Activated CD4-positive, CD25-positive, alpha-beta regulatory T cell (primary cell): ENCODE results near the gene PPFIA4.

ENCODE experiments used
- DNase-seq, 4 experiments: peaks; one replicate each; lab custom pipeline; 2025; lab: John Stamatoyannopoulos, UW

The PPFIA4 gene

DNA sequence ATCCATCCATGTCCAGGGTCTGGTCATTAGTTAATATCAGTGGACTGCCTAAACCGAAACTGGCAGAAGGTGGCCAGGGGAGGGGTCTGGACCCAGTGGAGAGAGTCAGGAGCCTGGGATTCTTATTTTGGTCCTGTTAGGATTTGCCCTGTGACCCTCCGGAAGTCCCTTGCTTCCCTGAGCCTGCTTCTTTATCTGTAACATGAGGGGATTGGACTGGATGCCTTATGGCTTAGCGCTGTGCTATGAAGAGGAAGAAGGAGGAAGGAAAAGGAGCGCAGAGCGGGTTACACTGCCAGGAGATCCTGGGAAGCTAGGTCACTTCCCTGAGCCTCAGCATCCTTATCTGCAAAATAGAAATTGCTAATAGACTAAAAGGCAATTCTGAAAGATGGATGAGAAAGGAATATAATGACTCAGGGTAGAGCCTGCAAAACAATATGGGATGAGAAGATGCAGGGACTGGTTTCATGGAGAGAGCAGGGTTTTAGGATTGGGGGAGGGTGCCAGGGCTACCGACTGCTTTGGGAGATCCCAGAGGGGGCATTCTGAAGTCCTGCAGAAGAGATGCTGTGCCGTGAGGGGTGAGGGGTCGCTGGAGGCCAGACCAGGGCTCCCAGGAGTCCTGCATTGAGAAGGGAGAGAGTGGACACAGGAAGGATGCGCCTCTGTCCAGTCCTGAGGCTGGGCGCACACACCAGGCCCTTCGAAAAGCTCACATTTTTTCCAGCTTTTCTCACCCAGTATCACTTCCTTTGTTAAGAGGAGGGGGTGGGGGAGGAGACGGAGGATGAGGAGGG is 100.8 kb downstream of the PPFIA4 start:
- no peak for DNase-seq

GRCh38 chr1:203127666-203128430 is 101.6 kb downstream of the PPFIA4 start, which contains the start of gene ADORA1:
TSS of gene ADORA1 (plus strand) at chr1:203127726. CDS start at chr1:203128842, 1,116 bp downstream.
- DNase-seq, result no peak

DNA sequence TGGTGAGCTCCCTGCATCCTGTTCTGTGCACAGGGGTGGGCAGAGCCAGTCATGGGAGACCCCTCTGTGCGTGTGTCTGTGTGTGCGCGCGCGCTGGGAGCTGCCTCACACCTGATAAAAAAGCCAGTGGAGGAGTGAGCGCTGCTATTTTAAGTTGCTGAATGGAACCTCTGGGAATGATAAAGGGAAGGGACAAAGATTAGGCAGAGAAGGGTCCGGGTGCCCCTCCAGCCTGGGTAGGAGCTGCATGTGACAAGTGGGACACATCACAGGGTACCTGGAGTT is 102.1 kb downstream of the PPFIA4 start:
- DNase-seq, result no peak
